Activated B cell treated with CpG ODN at 0.5 μM for 24 hours (primary cell): ENCODE data around the gene COX4I1. TPM values are rescaled to one million over a fixed set of nuclear protein-coding genes. Genes with fewer than 3 reads are reported as not detected.

ENCODE experiments used
- ATAC-seq: fragments of 200-7000 bp; cut with Tn5 transposase; one replicate; pipeline ENCODE4 v1.10.0; 2021; ENCODE audit warnings: low read depth, mild to moderate bottlenecking, moderate library complexity
- CTCF ChIA-PET: fragments of 350-600 bp; sonication (Branson Sonifier 250); formaldehyde crosslinking; loops from one replicate; lab custom pipeline; 2021; ENCODE audit warnings: antibody characterized with exemption; lab: Charles Lee
- POLR2A ChIA-PET: fragments of 350-600 bp; sonication (Branson Sonifier 250); formaldehyde crosslinking; loops from one replicate; lab custom pipeline; 2021; ENCODE audit warnings: antibody characterized with exemption; lab: Charles Lee
- DNase-seq: peaks from one replicate; pipeline ENCODE4 v3.0.0; 2022
- H3K27ac Mint-ChIP-seq: one replicate; pipeline ENCODE4 v1.8.0; 2020; ENCODE audit warnings: mixed read lengths
- H3K27me3 Mint-ChIP-seq: one replicate; pipeline ENCODE4 v1.8.0; 2021; ENCODE audit warnings: mixed read lengths
- H3K36me3 Mint-ChIP-seq: one replicate; pipeline ENCODE4 v1.8.0; 2021; ENCODE audit warnings: low read depth, mixed read lengths
- H3K4me1 Mint-ChIP-seq: one replicate; pipeline ENCODE4 v1.8.0; 2021; ENCODE audit warnings: mixed read lengths
- H3K4me3 Mint-ChIP-seq: one replicate; pipeline ENCODE4 v1.8.0; 2020; ENCODE audit warnings: mild to moderate bottlenecking, mixed read lengths
- H3K9me3 Mint-ChIP-seq: one replicate; pipeline ENCODE4 v1.8.0; 2020; ENCODE audit warnings: mixed read lengths
- intact Hi-C: fragments of 100-400 bp; cut with micrococcal nuclease; formaldehyde crosslinking; loops from one replicate; pipeline ENCODE4 v1.15.1; 2024
- total RNA-seq: library from RNA; stranded (reverse); gene quantifications from 2 replicates; pipeline ENCODE4 v1.2.3, GENCODE V29; 2022
- TF ChIP-seq, protein P1 (sequence below): fragments of 200-600 bp; IDR thresholded peaks from one replicate; pipeline ENCODE4 v1.8.0; 2022; ENCODE audit warnings: antibody characterized with exemption, mild to moderate bottlenecking

The COX4I1 gene
- 578 TPM in 2 replicates for total RNA-seq

DNA sequence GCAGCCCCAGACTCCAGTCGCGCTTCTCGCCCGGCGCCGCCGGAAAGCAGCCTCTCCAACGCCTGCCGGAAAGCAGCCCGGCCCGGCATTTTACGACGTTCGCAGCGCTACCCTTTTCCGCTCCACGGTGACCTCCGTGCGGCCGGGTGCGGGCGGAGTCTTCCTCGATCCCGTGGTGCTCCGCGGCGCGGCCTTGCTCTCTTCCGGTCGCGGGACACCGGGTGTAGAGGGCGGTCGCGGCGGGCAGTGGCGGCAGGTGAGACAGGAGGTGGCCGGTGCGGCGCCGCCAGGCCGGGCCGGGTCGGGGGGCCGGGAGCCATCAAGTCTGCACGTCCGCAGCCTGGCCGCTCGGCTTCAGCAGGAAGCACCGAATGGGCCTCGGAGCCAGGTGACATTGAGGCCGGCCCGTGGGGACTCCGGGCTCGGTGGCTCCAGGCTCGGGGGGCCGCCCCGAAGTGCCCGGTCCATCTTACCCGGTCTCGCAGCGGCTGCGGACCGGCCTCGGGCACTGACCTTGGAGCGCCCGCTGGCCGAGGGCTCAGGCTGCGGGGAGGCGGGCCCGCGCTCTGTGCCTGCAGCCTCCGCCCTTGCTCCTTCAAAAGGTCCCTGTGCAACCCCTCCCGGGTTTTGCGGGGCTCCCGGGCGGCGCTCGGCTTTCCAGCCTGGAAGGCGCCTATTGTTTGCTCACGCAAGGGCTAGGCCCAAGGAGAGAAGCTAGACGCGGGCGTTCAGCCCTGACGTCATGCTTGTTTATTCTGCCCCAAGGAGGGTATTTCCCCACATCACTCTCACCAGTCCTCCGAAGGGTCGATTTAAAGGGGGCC is at the start of gene COX4I1, which contains the start of gene EMC8:
Gene COX4I1, plus strand, starts transcription at position 199 of the 824 bp plus-strand sequence. CDS start 1,511 bp downstream, outside the sequence.
Gene EMC8, minus strand, starts transcription at position 48 of the 824 bp plus-strand sequence. CDS start 249 bp downstream, outside the sequence.
- H3K27ac Mint-ChIP-seq, result peak within 1 kb of the TSS; percentile 84
- CTCF ChIA-PET, result interaction anchor here (1.2 to 1.4 kb wide), 2 partner anchors 22 to 230 kb away, joined by 3 to 5 read pairs; no protein-coding TSS in a partner anchor
- TF ChIP-seq, protein P1, sequence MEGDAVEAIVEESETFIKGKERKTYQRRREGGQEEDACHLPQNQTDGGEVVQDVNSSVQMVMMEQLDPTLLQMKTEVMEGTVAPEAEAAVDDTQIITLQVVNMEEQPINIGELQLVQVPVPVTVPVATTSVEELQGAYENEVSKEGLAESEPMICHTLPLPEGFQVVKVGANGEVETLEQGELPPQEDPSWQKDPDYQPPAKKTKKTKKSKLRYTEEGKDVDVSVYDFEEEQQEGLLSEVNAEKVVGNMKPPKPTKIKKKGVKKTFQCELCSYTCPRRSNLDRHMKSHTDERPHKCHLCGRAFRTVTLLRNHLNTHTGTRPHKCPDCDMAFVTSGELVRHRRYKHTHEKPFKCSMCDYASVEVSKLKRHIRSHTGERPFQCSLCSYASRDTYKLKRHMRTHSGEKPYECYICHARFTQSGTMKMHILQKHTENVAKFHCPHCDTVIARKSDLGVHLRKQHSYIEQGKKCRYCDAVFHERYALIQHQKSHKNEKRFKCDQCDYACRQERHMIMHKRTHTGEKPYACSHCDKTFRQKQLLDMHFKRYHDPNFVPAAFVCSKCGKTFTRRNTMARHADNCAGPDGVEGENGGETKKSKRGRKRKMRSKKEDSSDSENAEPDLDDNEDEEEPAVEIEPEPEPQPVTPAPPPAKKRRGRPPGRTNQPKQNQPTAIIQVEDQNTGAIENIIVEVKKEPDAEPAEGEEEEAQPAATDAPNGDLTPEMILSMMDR, result no peak
- ATAC-seq (peak; percentile 89), DNase-seq (peak; percentile 89)
- H3K4me3 Mint-ChIP-seq, result peak within 1 kb of the TSS; percentile 90
- intact Hi-C loops, result loop anchor here (1.0 kb wide), 3 partner anchors 43 to 110 kb away; no protein-coding TSS in a partner anchor
- peaks cover 66% of the 10 kb centered on the region for H3K36me3 Mint-ChIP-seq
- no peaks in the 10 kb centered on the region for H3K27me3 Mint-ChIP-seq
- H3K9me3 Mint-ChIP-seq, result no peaks in the 10 kb centered on the region
- peaks cover 53% of the 10 kb centered on the region for H3K4me1 Mint-ChIP-seq
- POLR2A ChIA-PET, result interaction anchor here (0.5 to 2.2 kb wide), 16 partner anchors 20 to 209 kb away, joined by 3 to 23 read pairs (median 4); partner anchors contain the start of gene IRF8

DNA sequence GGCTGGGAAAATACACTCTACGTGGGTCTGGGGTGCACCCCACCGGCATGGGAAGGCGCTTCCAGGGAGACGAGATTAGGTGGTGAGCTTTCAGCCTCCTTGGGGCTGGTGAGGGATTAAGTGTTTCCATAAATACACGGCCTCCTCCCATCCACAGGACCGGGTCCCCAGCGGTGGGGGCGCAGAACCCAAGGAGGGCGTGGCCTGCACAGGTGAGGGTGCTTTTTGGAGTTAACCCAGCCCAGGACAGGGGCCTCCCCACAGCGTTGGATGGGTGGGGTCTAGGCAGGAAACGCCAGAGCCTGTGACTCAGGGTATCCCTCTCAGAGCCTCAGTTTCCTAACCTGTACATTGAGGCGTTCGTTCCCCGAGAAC is 49.7 kb upstream of the COX4I1 start:
- ATAC-seq (no peak), DNase-seq (no peak)
- H3K9me3 Mint-ChIP-seq, result no peaks in the 10 kb centered on the region
- TF ChIP-seq, protein P1, result no peak
- peak overlapping the region; percentile 94 for H3K4me3 Mint-ChIP-seq
- ChIA-PET CTCF (interaction anchor here (1.1 to 2.0 kb wide), 3 partner anchors 12 to 32 kb away, joined by 4 to 6 read pairs (median 5); no protein-coding TSS in a partner anchor), POLR2A (interaction anchor here (0.5 to 2.1 kb wide), 5 partner anchors 10 to 143 kb away, joined by 3 to 15 read pairs (median 5); no protein-coding TSS in a partner anchor)
- intact Hi-C loops, result loop anchor here (1.0 to 10.0 kb wide), 5 partner anchors 10 to 1745 kb away; partner anchors contain the start of genes FBXO31, KIAA0513 and ZCCHC14
- H3K27me3 Mint-ChIP-seq, result no peaks in the 10 kb centered on the region
- peaks cover 71% of the 10 kb centered on the region for H3K4me1 Mint-ChIP-seq
- peaks cover 6% of the 10 kb centered on the region for H3K36me3 Mint-ChIP-seq
- H3K27ac Mint-ChIP-seq, result peak overlapping the region; percentile 91

DNA sequence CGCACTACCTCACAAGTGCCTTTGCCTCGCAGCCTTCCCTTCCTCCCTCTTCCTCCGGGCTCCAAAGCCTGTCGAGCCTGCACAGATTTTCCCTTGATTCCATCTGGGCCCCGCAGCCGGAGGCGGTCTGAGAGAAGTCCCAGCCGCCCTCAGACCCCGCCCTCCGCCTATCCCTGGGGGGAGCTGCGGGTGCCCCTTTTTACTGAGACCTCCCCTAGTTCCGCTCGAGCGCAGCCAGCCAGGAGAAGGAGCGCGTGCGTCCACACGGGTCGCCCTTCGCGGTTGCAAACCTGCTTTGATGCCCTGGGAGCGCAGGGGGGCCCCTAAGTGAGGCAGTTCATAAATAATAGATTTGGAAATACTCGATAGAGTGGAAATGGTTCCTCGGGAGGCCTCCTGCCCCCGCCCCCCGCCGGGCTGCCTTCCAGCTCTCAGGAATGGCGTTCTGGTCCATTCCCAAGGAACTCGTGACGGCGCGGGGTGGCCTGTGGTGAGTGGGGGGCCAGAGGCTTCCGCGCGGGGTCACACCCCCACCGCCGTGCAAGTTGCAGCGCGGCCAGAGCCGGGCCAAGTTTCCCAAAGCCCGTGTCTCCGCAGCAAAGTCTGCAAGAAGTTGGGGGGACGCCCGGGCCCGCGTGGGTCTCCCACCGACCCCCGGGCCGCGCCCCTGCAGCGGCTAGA is 49.2 kb upstream of the COX4I1 start:
- H3K27me3 Mint-ChIP-seq, result no peaks in the 10 kb centered on the region
- peak overlapping the region; percentile 91 for H3K27ac Mint-ChIP-seq
- peak; percentile 35 for ATAC-seq
- H3K4me1 Mint-ChIP-seq, result peaks cover 76% of the 10 kb centered on the region
- CTCF ChIA-PET, result interaction anchor here (1.1 to 1.5 kb wide), 2 partner anchors 13 to 31 kb away, joined by 4 to 6 read pairs; no protein-coding TSS in a partner anchor
- intact Hi-C loops, result loop anchor here (1.0 to 10.0 kb wide), 5 partner anchors 9 to 1745 kb away; partner anchors contain the start of genes FBXO31, KIAA0513 and ZCCHC14
- POLR2A ChIA-PET, result interaction anchor here (0.5 to 2.1 kb wide), 6 partner anchors 9 to 142 kb away, joined by 3 to 15 read pairs (median 4); no protein-coding TSS in a partner anchor
- peak; percentile 68 for DNase-seq
- no peaks in the 10 kb centered on the region for H3K9me3 Mint-ChIP-seq
- peaks cover 6% of the 10 kb centered on the region for H3K36me3 Mint-ChIP-seq
- TF ChIP-seq, protein P1, result no peak
- peak overlapping the region; percentile 94 for H3K4me3 Mint-ChIP-seq

DNA sequence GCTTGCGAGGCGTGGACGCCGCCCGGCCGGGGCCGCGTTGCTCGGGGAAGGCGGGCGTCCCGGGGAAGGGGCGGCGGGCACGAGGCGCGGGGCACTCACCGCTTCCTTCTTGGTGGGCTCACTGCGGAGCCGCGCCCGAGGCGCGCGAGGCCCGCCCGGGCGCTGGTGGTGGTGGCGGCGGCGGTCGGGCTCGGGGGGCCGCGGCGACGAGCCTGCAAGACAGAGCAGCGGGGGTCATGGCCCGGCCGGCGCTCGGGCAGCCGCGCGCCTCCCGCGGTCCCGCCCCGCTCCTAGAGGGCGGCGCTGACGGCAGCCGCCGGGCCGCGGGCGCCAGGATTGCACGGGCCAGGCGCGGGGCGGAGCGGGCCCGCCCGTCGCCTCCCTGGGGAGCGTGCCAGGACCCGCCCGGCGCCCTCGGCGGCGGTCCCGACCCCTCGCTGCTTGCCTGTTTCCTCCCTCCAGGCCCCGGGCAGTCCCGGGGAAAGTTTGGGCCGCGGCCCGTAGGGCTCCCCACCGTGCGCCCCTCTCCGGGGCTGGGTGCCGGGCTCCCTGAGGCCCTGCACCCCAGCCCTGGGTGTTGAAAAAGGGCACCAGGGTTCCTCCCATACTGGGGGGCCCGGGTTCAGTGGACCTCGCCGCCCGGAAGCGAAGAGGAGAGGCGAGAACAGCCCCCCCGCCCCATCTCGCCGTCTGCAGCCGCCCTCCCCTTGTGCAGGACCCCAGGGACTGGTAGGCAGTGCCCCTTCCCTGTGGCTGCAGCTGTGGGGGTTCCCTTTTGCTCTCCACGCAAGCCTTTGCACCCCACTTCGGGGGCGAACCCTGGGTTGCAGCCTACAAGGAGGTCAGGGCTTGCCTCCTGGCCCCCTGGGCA is 48.4 kb upstream of the COX4I1 start, which contains the start of gene C16orf74:
Gene C16orf74, minus strand, starts transcription at position 270 of the 871 bp plus-strand sequence. CDS start 15,879 bp downstream, outside the sequence.
- DNase-seq, result peak; percentile 65

More for the DNA sequence above, 48.4 kb upstream of the COX4I1 start, which contains the start of gene C16orf74:
- H3K27ac Mint-ChIP-seq, result peak within 1 kb of the TSS; percentile 100
- H3K9me3 Mint-ChIP-seq, result no peaks in the 10 kb centered on the region
- intact Hi-C loops, result loop anchor here (1.0 to 10.0 kb wide), 5 partner anchors 8 to 1744 kb away; partner anchors contain the start of genes FBXO31, KIAA0513 and ZCCHC14
- TF ChIP-seq, protein P1, result no peak
- ChIA-PET POLR2A (interaction anchor here (0.7 to 2.2 kb wide), 7 partner anchors 8 to 197 kb away, joined by 3 to 15 read pairs (median 5); no protein-coding TSS in a partner anchor), CTCF (interaction anchor here (1.1 to 1.5 kb wide), 3 partner anchors 13 to 33 kb away, joined by 4 to 7 read pairs (median 6); no protein-coding TSS in a partner anchor)
- peak within 1 kb of the TSS; percentile 94 for H3K4me3 Mint-ChIP-seq
- H3K36me3 Mint-ChIP-seq, result peaks cover 6% of the 10 kb centered on the region
- peaks cover 81% of the 10 kb centered on the region for H3K4me1 Mint-ChIP-seq
- no peaks in the 10 kb centered on the region for H3K27me3 Mint-ChIP-seq
- peak; percentile 46 for ATAC-seq
